ENCODE results near the gene C10orf143. TPM values are rescaled to one million over a fixed set of nuclear protein-coding genes. Genes with fewer than 3 reads are reported as not detected.

Gene C10orf143
- total RNA-seq, 1 experiment from 2014 or later = 1.6 TPM

DNA sequence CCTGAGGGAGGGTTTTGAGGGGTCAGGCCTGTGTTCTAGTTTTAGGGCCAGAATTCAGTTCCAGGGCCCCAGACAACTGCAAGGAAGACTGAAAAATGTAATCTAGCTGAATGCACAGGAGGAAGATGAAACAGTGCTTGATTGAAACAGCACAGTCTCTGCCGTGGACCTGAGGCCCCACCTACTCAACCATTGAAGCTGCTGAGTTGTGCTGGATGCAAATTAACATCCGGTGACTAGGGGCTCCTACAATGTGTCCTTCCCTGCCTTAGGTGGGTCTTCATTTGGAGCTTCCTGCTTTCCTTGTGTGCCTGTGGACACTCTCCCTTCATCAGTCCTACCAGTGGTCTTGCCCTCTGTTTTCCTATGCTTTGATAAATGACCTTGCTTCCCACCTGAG is 31.2 kb upstream of the C10orf143 start:
- CTCF ChIA-PET = interaction anchor here (1.4 to 2.0 kb wide), 2 partner anchors 14 to 32 kb away, joined by 4 to 8 read pairs; no protein-coding TSS in a partner anchor
- ATAC-seq = peak; percentile 69

DNA sequence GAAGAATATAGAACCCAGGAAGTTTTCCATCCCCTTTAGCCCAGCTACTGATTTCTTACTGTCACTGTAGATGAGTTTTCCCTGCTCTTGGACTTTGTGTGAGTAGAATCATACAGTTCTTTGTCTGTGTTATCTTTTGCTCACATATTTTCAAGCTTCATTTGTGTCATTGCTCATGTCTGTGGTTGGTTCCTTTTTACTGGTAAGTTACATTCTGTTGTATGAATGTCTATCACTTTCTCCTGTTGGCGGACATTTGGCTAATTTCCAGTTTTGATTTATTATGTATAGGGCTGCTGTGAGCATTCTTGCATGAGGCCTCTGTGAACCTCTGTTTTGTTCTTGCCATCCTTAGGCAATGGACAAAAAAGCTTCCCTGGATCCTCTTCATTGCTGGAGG is 30.8 kb upstream of the C10orf143 start:
- Mint-ChIP-seq H3K27me3 (ENCODE audit: low read depth) (no peaks in the 10 kb centered on the region), H3K4me3 (no peak overlapping the region), H3K36me3 (peaks cover 26% of the 10 kb centered on the region), H3K9me3 (no peaks in the 10 kb centered on the region), H3K27ac (peak overlapping the region; percentile 69; the same call in 1 of the 2 replicates), H3K4me1 (peaks cover 45% of the 10 kb centered on the region)
- ChIA-PET CTCF (interaction anchor here (2.0 kb wide), 1 partner anchor 32 kb away, joined by 8 read pairs; no protein-coding TSS in a partner anchor), POLR2A (interaction anchor here (1.1 kb wide), 1 partner anchor 32 kb away, joined by 4 read pairs; no protein-coding TSS in a partner anchor)
- ATAC-seq (no peak), DNase-seq (ENCODE audit: low spot score) (no peak)
- no peak for TF ChIP-seq RORB (CRISPR knock-in tag; IDR thresholded peaks at IDR 0.05)
- TF ChIP-seq NFATC4 (CRISPR knock-in tag; IDR thresholded peaks at IDR 0.05) = no peak
- TF ChIP-seq, protein P1, sequence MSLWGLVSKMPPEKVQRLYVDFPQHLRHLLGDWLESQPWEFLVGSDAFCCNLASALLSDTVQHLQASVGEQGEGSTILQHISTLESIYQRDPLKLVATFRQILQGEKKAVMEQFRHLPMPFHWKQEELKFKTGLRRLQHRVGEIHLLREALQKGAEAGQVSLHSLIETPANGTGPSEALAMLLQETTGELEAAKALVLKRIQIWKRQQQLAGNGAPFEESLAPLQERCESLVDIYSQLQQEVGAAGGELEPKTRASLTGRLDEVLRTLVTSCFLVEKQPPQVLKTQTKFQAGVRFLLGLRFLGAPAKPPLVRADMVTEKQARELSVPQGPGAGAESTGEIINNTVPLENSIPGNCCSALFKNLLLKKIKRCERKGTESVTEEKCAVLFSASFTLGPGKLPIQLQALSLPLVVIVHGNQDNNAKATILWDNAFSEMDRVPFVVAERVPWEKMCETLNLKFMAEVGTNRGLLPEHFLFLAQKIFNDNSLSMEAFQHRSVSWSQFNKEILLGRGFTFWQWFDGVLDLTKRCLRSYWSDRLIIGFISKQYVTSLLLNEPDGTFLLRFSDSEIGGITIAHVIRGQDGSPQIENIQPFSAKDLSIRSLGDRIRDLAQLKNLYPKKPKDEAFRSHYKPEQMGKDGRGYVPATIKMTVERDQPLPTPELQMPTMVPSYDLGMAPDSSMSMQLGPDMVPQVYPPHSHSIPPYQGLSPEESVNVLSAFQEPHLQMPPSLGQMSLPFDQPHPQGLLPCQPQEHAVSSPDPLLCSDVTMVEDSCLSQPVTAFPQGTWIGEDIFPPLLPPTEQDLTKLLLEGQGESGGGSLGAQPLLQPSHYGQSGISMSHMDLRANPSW (CRISPR knock-in tag; conservative IDR thresholded peaks at IDR 0.05; ENCODE audit: low read depth) = no peak
- no peak for TF ChIP-seq OVOL2 (CRISPR knock-in tag; IDR thresholded peaks at IDR 0.05; ENCODE audit: borderline replicate concordance)
- TF ChIP-seq, protein P2, sequence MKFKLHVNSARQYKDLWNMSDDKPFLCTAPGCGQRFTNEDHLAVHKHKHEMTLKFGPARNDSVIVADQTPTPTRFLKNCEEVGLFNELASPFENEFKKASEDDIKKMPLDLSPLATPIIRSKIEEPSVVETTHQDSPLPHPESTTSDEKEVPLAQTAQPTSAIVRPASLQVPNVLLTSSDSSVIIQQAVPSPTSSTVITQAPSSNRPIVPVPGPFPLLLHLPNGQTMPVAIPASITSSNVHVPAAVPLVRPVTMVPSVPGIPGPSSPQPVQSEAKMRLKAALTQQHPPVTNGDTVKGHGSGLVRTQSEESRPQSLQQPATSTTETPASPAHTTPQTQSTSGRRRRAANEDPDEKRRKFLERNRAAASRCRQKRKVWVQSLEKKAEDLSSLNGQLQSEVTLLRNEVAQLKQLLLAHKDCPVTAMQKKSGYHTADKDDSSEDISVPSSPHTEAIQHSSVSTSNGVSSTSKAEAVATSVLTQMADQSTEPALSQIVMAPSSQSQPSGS (CRISPR knock-in tag; IDR thresholded peaks at IDR 0.05; ENCODE audit: borderline replicate concordance, low read depth) = no peak
- TF ChIP-seq, protein P3, sequence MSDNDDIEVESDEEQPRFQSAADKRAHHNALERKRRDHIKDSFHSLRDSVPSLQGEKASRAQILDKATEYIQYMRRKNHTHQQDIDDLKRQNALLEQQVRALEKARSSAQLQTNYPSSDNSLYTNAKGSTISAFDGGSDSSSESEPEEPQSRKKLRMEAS (CRISPR knock-in tag; IDR thresholded peaks at IDR 0.05) = no peak
- no peak for TF ChIP-seq NR2C2 (CRISPR knock-in tag; IDR thresholded peaks at IDR 0.05)
- TF ChIP-seq, protein P4, sequence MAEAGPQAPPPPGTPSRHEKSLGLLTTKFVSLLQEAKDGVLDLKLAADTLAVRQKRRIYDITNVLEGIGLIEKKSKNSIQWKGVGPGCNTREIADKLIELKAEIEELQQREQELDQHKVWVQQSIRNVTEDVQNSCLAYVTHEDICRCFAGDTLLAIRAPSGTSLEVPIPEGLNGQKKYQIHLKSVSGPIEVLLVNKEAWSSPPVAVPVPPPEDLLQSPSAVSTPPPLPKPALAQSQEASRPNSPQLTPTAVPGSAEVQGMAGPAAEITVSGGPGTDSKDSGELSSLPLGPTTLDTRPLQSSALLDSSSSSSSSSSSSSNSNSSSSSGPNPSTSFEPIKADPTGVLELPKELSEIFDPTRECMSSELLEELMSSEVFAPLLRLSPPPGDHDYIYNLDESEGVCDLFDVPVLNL (CRISPR knock-in tag; IDR thresholded peaks at IDR 0.05; ENCODE audit: borderline replicate concordance, low read depth) = no peak
- no peak for TF ChIP-seq NFYB (CRISPR knock-in tag; conservative IDR thresholded peaks at IDR 0.05; ENCODE audit: low read depth)
- TF ChIP-seq, protein P5, sequence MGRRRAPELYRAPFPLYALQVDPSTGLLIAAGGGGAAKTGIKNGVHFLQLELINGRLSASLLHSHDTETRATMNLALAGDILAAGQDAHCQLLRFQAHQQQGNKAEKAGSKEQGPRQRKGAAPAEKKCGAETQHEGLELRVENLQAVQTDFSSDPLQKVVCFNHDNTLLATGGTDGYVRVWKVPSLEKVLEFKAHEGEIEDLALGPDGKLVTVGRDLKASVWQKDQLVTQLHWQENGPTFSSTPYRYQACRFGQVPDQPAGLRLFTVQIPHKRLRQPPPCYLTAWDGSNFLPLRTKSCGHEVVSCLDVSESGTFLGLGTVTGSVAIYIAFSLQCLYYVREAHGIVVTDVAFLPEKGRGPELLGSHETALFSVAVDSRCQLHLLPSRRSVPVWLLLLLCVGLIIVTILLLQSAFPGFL (CRISPR knock-in tag; IDR thresholded peaks at IDR 0.05; ENCODE audit: borderline replicate concordance) = no peak
- no peak for TF ChIP-seq ETV6 (CRISPR knock-in tag; IDR thresholded peaks at IDR 0.05)

More for the DNA sequence above, 31.2 kb upstream of the C10orf143 start:
- Mint-ChIP-seq H3K4me1 (peaks cover 45% of the 10 kb centered on the region), H3K36me3 (peaks cover 28% of the 10 kb centered on the region), H3K27me3 (ENCODE audit: low read depth) (no peaks in the 10 kb centered on the region), H3K4me3 (no peak overlapping the region), H3K27ac (peak overlapping the region; percentile 69; the same call in 1 of the 2 replicates), H3K9me3 (no peaks in the 10 kb centered on the region)
- TF ChIP-seq, protein P6, sequence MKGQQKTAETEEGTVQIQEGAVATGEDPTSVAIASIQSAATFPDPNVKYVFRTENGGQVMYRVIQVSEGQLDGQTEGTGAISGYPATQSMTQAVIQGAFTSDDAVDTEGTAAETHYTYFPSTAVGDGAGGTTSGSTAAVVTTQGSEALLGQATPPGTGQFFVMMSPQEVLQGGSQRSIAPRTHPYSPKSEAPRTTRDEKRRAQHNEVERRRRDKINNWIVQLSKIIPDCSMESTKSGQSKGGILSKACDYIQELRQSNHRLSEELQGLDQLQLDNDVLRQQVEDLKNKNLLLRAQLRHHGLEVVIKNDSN (CRISPR knock-in tag; IDR thresholded peaks at IDR 0.05) = no peak
- TF ChIP-seq, protein P7, sequence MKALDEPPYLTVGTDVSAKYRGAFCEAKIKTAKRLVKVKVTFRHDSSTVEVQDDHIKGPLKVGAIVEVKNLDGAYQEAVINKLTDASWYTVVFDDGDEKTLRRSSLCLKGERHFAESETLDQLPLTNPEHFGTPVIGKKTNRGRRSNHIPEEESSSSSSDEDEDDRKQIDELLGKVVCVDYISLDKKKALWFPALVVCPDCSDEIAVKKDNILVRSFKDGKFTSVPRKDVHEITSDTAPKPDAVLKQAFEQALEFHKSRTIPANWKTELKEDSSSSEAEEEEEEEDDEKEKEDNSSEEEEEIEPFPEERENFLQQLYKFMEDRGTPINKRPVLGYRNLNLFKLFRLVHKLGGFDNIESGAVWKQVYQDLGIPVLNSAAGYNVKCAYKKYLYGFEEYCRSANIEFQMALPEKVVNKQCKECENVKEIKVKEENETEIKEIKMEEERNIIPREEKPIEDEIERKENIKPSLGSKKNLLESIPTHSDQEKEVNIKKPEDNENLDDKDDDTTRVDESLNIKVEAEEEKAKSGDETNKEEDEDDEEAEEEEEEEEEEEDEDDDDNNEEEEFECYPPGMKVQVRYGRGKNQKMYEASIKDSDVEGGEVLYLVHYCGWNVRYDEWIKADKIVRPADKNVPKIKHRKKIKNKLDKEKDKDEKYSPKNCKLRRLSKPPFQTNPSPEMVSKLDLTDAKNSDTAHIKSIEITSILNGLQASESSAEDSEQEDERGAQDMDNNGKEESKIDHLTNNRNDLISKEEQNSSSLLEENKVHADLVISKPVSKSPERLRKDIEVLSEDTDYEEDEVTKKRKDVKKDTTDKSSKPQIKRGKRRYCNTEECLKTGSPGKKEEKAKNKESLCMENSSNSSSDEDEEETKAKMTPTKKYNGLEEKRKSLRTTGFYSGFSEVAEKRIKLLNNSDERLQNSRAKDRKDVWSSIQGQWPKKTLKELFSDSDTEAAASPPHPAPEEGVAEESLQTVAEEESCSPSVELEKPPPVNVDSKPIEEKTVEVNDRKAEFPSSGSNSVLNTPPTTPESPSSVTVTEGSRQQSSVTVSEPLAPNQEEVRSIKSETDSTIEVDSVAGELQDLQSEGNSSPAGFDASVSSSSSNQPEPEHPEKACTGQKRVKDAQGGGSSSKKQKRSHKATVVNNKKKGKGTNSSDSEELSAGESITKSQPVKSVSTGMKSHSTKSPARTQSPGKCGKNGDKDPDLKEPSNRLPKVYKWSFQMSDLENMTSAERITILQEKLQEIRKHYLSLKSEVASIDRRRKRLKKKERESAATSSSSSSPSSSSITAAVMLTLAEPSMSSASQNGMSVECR (CRISPR knock-in tag; IDR thresholded peaks at IDR 0.05; ENCODE audit: borderline replicate concordance) = no peak
- TF ChIP-seq ZNF671 (CRISPR knock-in tag; IDR thresholded peaks at IDR 0.05) = no peak
- TF ChIP-seq CREM (CRISPR knock-in tag; IDR thresholded peaks at IDR 0.05) = no peak
- TF ChIP-seq, protein P8, sequence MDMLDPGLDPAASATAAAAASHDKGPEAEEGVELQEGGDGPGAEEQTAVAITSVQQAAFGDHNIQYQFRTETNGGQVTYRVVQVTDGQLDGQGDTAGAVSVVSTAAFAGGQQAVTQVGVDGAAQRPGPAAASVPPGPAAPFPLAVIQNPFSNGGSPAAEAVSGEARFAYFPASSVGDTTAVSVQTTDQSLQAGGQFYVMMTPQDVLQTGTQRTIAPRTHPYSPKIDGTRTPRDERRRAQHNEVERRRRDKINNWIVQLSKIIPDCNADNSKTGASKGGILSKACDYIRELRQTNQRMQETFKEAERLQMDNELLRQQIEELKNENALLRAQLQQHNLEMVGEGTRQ (CRISPR knock-in tag; IDR thresholded peaks at IDR 0.05) = no peak
- no peak for TF ChIP-seq MXD4 (CRISPR knock-in tag; IDR thresholded peaks at IDR 0.05; ENCODE audit: borderline replicate concordance)
- TF ChIP-seq, protein P5 (CRISPR knock-in tag; IDR thresholded peaks at IDR 0.05; ENCODE audit: borderline replicate concordance) = no peak
- TF ChIP-seq HMGA2 (CRISPR knock-in tag; IDR thresholded peaks at IDR 0.05) = no peak
- TF ChIP-seq JUN (CRISPR knock-in tag; IDR thresholded peaks at IDR 0.05) = no peak
- no peak for TF ChIP-seq ZNF232 (CRISPR knock-in tag; IDR thresholded peaks at IDR 0.05)
- no peak for TF ChIP-seq TP53 (CRISPR knock-in tag; IDR thresholded peaks at IDR 0.05)
- POLR2A ChIA-PET = interaction anchor here (1.1 kb wide), 1 partner anchor 32 kb away, joined by 4 read pairs; no protein-coding TSS in a partner anchor
- DNase-seq (ENCODE audit: low spot score) = no peak

Data from WTC11 (cell line).